HEK293 (cell line): ENCODE results near the gene SCP2D1.

Source experiments
- CTCF ChIA-PET: fragments of 350-600 bp; formaldehyde crosslinking; extraction: SDS; loops from one replicate; lab custom pipeline; 2021; ENCODE audit warnings: antibody characterized with exemption; lab: Yijun Ruan, JAX
- POLR2A ChIA-PET: fragments of 300-600 bp; formaldehyde crosslinking; extraction: SDS; loops from one replicate; lab custom pipeline; 2020; ENCODE audit warnings: antibody characterized with exemption, inconsistent platforms; lab: Yijun Ruan, JAX
- H3K27ac ChIP-seq: fragments of 200-500 bp; sonication (Bioruptor generic); 2 replicates; pipeline ENCODE4 v1.5.1; 2014; ENCODE audit warnings: low read depth, low read length, control low read depth, inconsistent platforms; ENCODE audit errors: extremely low read depth
- H3K36me3 ChIP-seq, 2 experiments: fragments of 200-500 bp in 1 of 2; sonication (Bioruptor generic) in 1 of 2; 1 replicate in 1 of 2; 2 replicates in 1 of 2; pipeline ENCODE4 v1.5.1; 2014 to 2017; ENCODE audit warnings: inconsistent platforms in 2 of 2, low read length in 2 of 2; ENCODE audit not compliant: control insufficient read depth in 2 of 2, insufficient read depth in 1 of 2
- H3K4me1 ChIP-seq: fragments of 200-500 bp; sonication (Bioruptor generic); 2 replicates; pipeline ENCODE4 v1.5.1; 2014; ENCODE audit warnings: mild to moderate bottlenecking, low read length, inconsistent platforms; ENCODE audit not compliant: control insufficient read depth, insufficient read depth
- H3K4me3 ChIP-seq: 2 replicates; pipeline ENCODE4 v1.5.1; 2011; ENCODE audit warnings: low read depth, mild to moderate bottlenecking, control low read depth, low read length, moderate library complexity
- H3K9me3 ChIP-seq: fragments of 200-500 bp; sonication (Bioruptor generic); 2 replicates; pipeline ENCODE4 v1.5.1; 2014; ENCODE audit warnings: low read depth, low read length, inconsistent platforms; ENCODE audit not compliant: control insufficient read depth, insufficient read depth
- GLIS1 ChIP-seq: fragments of 450-650 bp; formaldehyde crosslinking; IDR thresholded peaks from 2 replicates; pipeline ENCODE4 v1.5.1; 2016; ENCODE audit warnings: missing biosample characterization, missing genetic modification characterization
- KLF10 ChIP-seq: fragments of 450-650 bp; IDR thresholded peaks from 2 replicates; pipeline ENCODE4 v1.5.1; 2018; ENCODE audit warnings: missing biosample characterization, mild to moderate bottlenecking, missing genetic modification characterization
- MZF1 ChIP-seq: fragments of 450-650 bp; formaldehyde crosslinking; IDR thresholded peaks from 2 replicates; pipeline ENCODE4 v1.5.1; 2017; ENCODE audit warnings: missing biosample characterization, missing genetic modification characterization, borderline replicate concordance
- ZEB2 ChIP-seq: fragments of 450-650 bp; formaldehyde crosslinking; IDR thresholded peaks from 2 replicates; pipeline ENCODE4 v1.5.1; 2016; ENCODE audit warnings: missing biosample characterization, missing genetic modification characterization
- ZFP3 ChIP-seq: fragments of 450-650 bp; formaldehyde crosslinking; IDR thresholded peaks from 2 replicates; pipeline ENCODE4 v1.5.1; 2016; ENCODE audit warnings: low read depth, missing biosample characterization, missing genetic modification characterization
- ZNF157 ChIP-seq: fragments of 450-650 bp; formaldehyde crosslinking; IDR thresholded peaks from 2 replicates; pipeline ENCODE4 v1.5.1; 2016; ENCODE audit warnings: missing biosample characterization, missing genetic modification characterization
- ZNF324 ChIP-seq: fragments of 450-650 bp; formaldehyde crosslinking; IDR thresholded peaks from 2 replicates; pipeline ENCODE4 v1.5.1; 2016; ENCODE audit warnings: missing biosample characterization, missing genetic modification characterization
- ZNF416 ChIP-seq: fragments of 450-650 bp; formaldehyde crosslinking; IDR thresholded peaks from 2 replicates; pipeline ENCODE4 v1.5.1; 2016; ENCODE audit warnings: missing biosample characterization, missing genetic modification characterization
- ZNF548 ChIP-seq: fragments of 450-650 bp; formaldehyde crosslinking; IDR thresholded peaks from 2 replicates; pipeline ENCODE4 v1.5.1; 2016; ENCODE audit warnings: missing biosample characterization, missing genetic modification characterization
- ZNF555 ChIP-seq: fragments of 450-650 bp; formaldehyde crosslinking; conservative IDR thresholded peaks from 2 replicates; pipeline ENCODE4 v1.5.1; 2017; ENCODE audit warnings: missing biosample characterization, mild to moderate bottlenecking, missing genetic modification characterization, inconsistent platforms
- ZNF701 ChIP-seq: fragments of 450-650 bp; formaldehyde crosslinking; IDR thresholded peaks from 2 replicates; pipeline ENCODE4 v1.5.1; 2016; ENCODE audit warnings: missing biosample characterization, missing genetic modification characterization
- ZNF76 ChIP-seq: fragments of 450-650 bp; formaldehyde crosslinking; IDR thresholded peaks from 2 replicates; pipeline ENCODE4; 2016; ENCODE audit warnings: low read depth, missing biosample characterization, missing genetic modification characterization, borderline replicate concordance
- ZNF830 ChIP-seq: fragments of 450-650 bp; IDR thresholded peaks from 2 replicates; pipeline ENCODE4 v1.5.0; 2018; ENCODE audit warnings: missing biosample characterization, missing genetic modification characterization, low read depth, mild to moderate bottlenecking, moderate library complexity
- ZSCAN23 ChIP-seq: fragments of 450-650 bp; formaldehyde crosslinking; IDR thresholded peaks from 2 replicates; pipeline ENCODE4 v1.5.1; 2016; ENCODE audit warnings: missing biosample characterization, missing genetic modification characterization
- TF ChIP-seq, protein P1 (sequence below): fragments of 450-650 bp; formaldehyde crosslinking; IDR thresholded peaks from 2 replicates; pipeline ENCODE4 v1.5.1; 2016; ENCODE audit warnings: missing biosample characterization, missing genetic modification characterization
- TF ChIP-seq, protein P2 (sequence below): fragments of 450-650 bp; formaldehyde crosslinking; IDR thresholded peaks from 2 replicates; pipeline ENCODE4 v1.5.1; 2016; ENCODE audit warnings: missing biosample characterization, missing genetic modification characterization
- TF ChIP-seq, protein P3 (sequence below): fragments of 450-650 bp; formaldehyde crosslinking; IDR thresholded peaks from 2 replicates; pipeline ENCODE4 v1.5.1; 2016; ENCODE audit warnings: missing biosample characterization, missing genetic modification characterization
- TF ChIP-seq, protein P4 (sequence below): fragments of 450-650 bp; formaldehyde crosslinking; IDR thresholded peaks from 2 replicates; pipeline ENCODE4 v1.5.1; 2016; ENCODE audit warnings: missing biosample characterization, missing genetic modification characterization
- TF ChIP-seq, protein P5 (sequence below): fragments of 450-650 bp; formaldehyde crosslinking; IDR thresholded peaks from 2 replicates; pipeline ENCODE4 v1.5.1; 2016; ENCODE audit warnings: missing biosample characterization, missing genetic modification characterization, low read depth

The SCP2D1 gene

DNA sequence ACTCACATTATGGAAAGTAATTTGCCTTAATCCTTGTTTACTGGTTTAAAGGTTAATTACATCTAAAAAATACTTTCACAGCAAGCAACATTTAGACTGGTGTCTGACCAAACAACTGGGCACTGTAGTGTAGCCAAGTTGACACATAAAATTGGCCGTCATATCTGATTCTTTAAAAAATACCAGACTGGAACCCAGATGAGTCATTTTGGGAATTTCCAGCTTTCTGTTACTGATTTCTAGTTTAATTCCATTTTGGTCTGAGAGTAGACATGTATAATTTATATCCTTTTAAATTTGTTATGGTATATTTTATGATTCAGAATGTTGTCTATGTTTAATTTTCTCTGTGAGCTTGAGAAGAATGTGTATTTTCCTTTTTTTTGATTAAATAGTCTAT, 44.1 kb downstream of the SCP2D1 start:
- no peaks in the 10 kb centered on the region for H3K4me1 ChIP-seq
- CTCF ChIA-PET = no interaction called here
- POLR2A ChIA-PET = no interaction called here
- no peak overlapping the region for H3K27ac ChIP-seq
- TF ChIP-seq ZNF157 (tag by site-specific recombination) (no peak), ZNF76 (no peak), ZNF701 (tag by site-specific recombination) (no peak), ZNF324 (tag by site-specific recombination) (no peak), ZNF555 (tag by site-specific recombination) (no peak), ZNF548 (tag by site-specific recombination) (no peak)
- TF ChIP-seq, protein P1, sequence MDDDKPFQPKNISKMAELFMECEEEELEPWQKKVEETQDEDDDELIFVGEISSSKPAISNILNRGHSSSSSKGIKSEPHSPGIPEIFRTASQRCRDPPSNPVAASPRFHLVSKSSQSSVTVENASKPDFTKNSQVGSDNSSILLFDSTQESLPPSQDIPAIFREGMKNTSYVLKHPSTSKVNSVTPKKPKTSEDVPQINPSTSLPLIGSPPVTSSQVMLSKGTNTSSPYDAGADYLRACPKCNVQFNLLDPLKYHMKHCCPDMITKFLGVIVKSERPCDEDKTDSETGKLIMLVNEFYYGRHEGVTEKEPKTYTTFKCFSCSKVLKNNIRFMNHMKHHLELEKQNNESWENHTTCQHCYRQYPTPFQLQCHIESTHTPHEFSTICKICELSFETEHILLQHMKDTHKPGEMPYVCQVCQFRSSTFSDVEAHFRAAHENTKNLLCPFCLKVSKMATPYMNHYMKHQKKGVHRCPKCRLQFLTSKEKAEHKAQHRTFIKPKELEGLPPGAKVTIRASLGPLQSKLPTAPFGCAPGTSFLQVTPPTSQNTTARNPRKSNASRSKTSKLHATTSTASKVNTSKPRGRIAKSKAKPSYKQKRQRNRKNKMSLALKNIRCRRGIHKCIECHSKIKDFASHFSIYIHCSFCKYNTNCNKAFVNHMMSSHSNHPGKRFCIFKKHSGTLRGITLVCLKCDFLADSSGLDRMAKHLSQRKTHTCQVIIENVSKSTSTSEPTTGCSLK (tag by site-specific recombination) = no peak
- TF ChIP-seq, protein P2, sequence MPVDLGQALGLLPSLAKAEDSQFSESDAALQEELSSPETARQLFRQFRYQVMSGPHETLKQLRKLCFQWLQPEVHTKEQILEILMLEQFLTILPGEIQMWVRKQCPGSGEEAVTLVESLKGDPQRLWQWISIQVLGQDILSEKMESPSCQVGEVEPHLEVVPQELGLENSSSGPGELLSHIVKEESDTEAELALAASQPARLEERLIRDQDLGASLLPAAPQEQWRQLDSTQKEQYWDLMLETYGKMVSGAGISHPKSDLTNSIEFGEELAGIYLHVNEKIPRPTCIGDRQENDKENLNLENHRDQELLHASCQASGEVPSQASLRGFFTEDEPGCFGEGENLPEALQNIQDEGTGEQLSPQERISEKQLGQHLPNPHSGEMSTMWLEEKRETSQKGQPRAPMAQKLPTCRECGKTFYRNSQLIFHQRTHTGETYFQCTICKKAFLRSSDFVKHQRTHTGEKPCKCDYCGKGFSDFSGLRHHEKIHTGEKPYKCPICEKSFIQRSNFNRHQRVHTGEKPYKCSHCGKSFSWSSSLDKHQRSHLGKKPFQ (tag by site-specific recombination) = no peak
- H3K9me3 ChIP-seq = no peaks in the 10 kb centered on the region
- no peak overlapping the region for H3K4me3 ChIP-seq
- no peaks in the 10 kb centered on the region for H3K36me3 ChIP-seq

DNA sequence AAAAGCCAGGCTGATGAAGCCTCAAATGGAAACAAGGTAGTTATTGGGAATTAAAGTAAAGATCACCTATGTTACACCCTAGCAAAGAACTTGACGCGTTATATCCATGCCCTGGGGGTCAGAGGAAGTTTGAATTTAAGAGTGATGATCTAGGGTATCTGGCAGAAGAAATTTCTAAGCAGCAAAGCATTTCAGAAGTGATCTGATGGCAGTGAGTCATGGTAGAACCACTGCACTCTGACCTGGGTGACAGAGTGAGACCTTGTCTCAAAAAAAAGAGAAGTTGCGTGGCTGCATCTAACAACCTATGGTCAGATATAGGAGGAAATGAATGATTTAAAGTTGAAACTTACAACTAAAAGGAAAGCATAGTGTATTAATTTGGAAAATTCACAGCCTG, 45.2 kb downstream of the SCP2D1 start:
- Histone ChIP-seq H3K4me1 (no peaks in the 10 kb centered on the region), H3K4me3 (no peak overlapping the region), H3K36me3 (no peaks in the 10 kb centered on the region), H3K27ac (no peak overlapping the region), H3K9me3 (no peaks in the 10 kb centered on the region)
- TF ChIP-seq, protein P3, sequence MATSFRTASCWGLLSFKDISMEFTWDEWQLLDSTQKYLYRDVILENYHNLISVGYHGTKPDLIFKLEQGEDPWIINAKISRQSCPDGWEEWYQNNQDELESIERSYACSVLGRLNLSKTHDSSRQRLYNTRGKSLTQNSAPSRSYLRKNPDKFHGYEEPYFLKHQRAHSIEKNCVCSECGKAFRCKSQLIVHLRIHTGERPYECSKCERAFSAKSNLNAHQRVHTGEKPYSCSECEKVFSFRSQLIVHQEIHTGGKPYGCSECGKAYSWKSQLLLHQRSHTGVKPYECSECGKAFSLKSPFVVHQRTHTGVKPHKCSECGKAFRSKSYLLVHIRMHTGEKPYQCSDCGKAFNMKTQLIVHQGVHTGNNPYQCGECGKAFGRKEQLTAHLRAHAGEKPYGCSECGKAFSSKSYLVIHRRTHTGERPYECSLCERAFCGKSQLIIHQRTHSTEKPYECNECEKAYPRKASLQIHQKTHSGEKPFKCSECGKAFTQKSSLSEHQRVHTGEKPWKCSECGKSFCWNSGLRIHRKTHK (tag by site-specific recombination) = no peak
- TF ChIP-seq ZNF830 = no peak
- no peak for TF ChIP-seq GLIS1 (tag by site-specific recombination)
- TF ChIP-seq, protein P4, sequence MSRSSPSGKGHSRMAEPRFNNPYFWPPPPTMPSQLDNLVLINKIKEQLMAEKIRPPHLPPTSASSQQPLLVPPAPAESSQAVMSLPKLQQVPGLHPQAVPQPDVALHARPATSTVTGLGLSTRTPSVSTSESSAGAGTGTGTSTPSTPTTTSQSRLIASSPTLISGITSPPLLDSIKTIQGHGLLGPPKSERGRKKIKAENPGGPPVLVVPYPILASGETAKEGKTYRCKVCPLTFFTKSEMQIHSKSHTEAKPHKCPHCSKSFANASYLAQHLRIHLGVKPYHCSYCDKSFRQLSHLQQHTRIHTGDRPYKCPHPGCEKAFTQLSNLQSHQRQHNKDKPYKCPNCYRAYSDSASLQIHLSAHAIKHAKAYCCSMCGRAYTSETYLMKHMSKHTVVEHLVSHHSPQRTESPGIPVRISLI (tag by site-specific recombination) = no peak
- TF ChIP-seq, protein P5, sequence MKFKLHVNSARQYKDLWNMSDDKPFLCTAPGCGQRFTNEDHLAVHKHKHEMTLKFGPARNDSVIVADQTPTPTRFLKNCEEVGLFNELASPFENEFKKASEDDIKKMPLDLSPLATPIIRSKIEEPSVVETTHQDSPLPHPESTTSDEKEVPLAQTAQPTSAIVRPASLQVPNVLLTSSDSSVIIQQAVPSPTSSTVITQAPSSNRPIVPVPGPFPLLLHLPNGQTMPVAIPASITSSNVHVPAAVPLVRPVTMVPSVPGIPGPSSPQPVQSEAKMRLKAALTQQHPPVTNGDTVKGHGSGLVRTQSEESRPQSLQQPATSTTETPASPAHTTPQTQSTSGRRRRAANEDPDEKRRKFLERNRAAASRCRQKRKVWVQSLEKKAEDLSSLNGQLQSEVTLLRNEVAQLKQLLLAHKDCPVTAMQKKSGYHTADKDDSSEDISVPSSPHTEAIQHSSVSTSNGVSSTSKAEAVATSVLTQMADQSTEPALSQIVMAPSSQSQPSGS (tag by site-specific recombination) = no peak
- TF ChIP-seq ZNF416 = no peak
- TF ChIP-seq ZFP3 = no peak
- TF ChIP-seq KLF10 (tag by site-specific recombination) = no peak
- TF ChIP-seq ZEB2 = no peak
- TF ChIP-seq MZF1 (tag by site-specific recombination) = no peak
- no peak for TF ChIP-seq ZSCAN23 (tag by site-specific recombination)
- ChIA-PET CTCF (no interaction called here), POLR2A (no interaction called here)
